IMR-90 (cell line): ENCODE results near the gene ACTR5. TPM values are rescaled to one million over a fixed set of nuclear protein-coding genes. Genes with fewer than 3 reads are reported as not detected.

Experiments
- ATAC-seq: fragments of 200-7000 bp; cut with Tn5 transposase; 2 replicates; pipeline ENCODE4 v1.9.1; 2020; ENCODE audit warnings: low read depth, mild to moderate bottlenecking, moderate library complexity
- BruUV-seq: library from RNA; stranded (reverse); fragments of 400-500 nt; replicated peaks from 2 replicates; lab custom pipeline; 2021; lab: Mats Ljungman, UMichigan
- CTCF ChIA-PET: fragments of 300-600 bp; formaldehyde crosslinking; extraction: SDS; loops from one replicate; lab custom pipeline; 2021; ENCODE audit warnings: antibody characterized with exemption; lab: Yijun Ruan, JAX
- POLR2A ChIA-PET: fragments of 300-600 bp; sonication (Branson Sonifier 250); formaldehyde crosslinking; loops from one replicate; lab custom pipeline; 2022; ENCODE audit warnings: antibody characterized with exemption; ENCODE audit not compliant: unreplicated experiment; lab: Charles Lee
- DNase-seq: peaks from one replicate; pipeline ENCODE4 v3.0.0; 2013
- H2AFZ ChIP-seq: replicated peaks from 2 replicates; pipeline ENCODE3; 2013; ENCODE audit warnings: low read length, mild to moderate bottlenecking; ENCODE audit not compliant: poor library complexity
- H2AK5ac ChIP-seq: 2 replicates; pipeline ENCODE4 v1.6.1; 2013; ENCODE audit warnings: low read depth, low read length, inconsistent platforms
- H2AK9ac ChIP-seq: replicated peaks from 2 replicates; pipeline ENCODE3; 2013; ENCODE audit warnings: mild to moderate bottlenecking, low read depth, low read length, moderate library complexity; ENCODE audit not compliant: poor library complexity
- H2BK120ac ChIP-seq: 2 replicates; pipeline ENCODE4 v1.6.1; 2013; ENCODE audit warnings: low read depth, low read length, inconsistent platforms
- H2BK15ac ChIP-seq: 3 replicates; pipeline ENCODE4 v1.6.1; 2013; ENCODE audit warnings: low read depth, low read length, inconsistent platforms
- H2BK20ac ChIP-seq: 2 replicates; pipeline ENCODE4 v1.6.1; 2013; ENCODE audit warnings: low read depth, mild to moderate bottlenecking, inconsistent platforms, low read length, moderate library complexity
- H2BK5ac ChIP-seq: 2 replicates; pipeline ENCODE4 v1.6.1; 2013; ENCODE audit warnings: mild to moderate bottlenecking, low read depth, low read length, inconsistent platforms; ENCODE audit not compliant: poor library complexity, severe bottlenecking
- H3K14ac ChIP-seq: replicated peaks from 2 replicates; pipeline ENCODE4 v1.6.1; 2013; ENCODE audit warnings: low read depth, low read length, inconsistent platforms
- H3K18ac ChIP-seq: 2 replicates; pipeline ENCODE4 v1.6.1; 2013; ENCODE audit warnings: low read depth, low read length, control low read depth
- H3K23ac ChIP-seq: 2 replicates; pipeline ENCODE4 v1.6.1; 2013; ENCODE audit warnings: low read depth, low read length, inconsistent platforms
- H3K27ac ChIP-seq: 2 replicates; pipeline ENCODE4 v1.5.1; 2013; ENCODE audit warnings: mild to moderate bottlenecking, control low read depth, low read length; ENCODE audit not compliant: insufficient read depth
- H3K27me3 ChIP-seq: 2 replicates; pipeline ENCODE4 v1.6.1; 2013; ENCODE audit warnings: low read length; ENCODE audit not compliant: control insufficient read depth, insufficient read depth
- H3K36me3 ChIP-seq: 2 replicates; pipeline ENCODE4 v1.6.1; 2013; ENCODE audit warnings: low read length, mixed read lengths; ENCODE audit not compliant: control insufficient read depth, insufficient read depth
- H3K4ac ChIP-seq: 2 replicates; pipeline ENCODE4 v1.6.1; 2013; ENCODE audit warnings: low read depth, low read length, inconsistent platforms
- H3K4me1 ChIP-seq: 2 replicates; pipeline ENCODE4 v1.6.1; 2013; ENCODE audit warnings: low read length, mixed read lengths; ENCODE audit not compliant: control insufficient read depth, insufficient read depth
- H3K4me2 ChIP-seq: 2 replicates; pipeline ENCODE4 v1.6.1; 2013; ENCODE audit warnings: low read depth, mild to moderate bottlenecking, control low read depth, low read length, moderate library complexity
- H3K4me3 ChIP-seq: 2 replicates; pipeline ENCODE4 v1.5.1; 2013; ENCODE audit warnings: low read depth, mild to moderate bottlenecking, control low read depth, low read length, moderate library complexity; ENCODE audit not compliant: insufficient read depth
- H3K56ac ChIP-seq: 2 replicates; pipeline ENCODE4 v1.6.1; 2013; ENCODE audit warnings: low read length, inconsistent platforms; ENCODE audit not compliant: insufficient read depth; ENCODE audit errors: extremely low read depth
- H3K79me1 ChIP-seq, 2 experiments: 2 replicates each; pipeline ENCODE4 v1.6.1; 2013; ENCODE audit warnings: low read length in 2 of 2, inconsistent platforms in 1 of 2, low read depth in 1 of 2
- H3K9ac ChIP-seq: 2 replicates; pipeline ENCODE4 v1.6.1; 2013; ENCODE audit warnings: low read depth, low read length, control low read depth
- H3K9me1 ChIP-seq: 2 replicates; pipeline ENCODE4 v1.6.1; 2013; ENCODE audit warnings: low read length, inconsistent platforms; ENCODE audit not compliant: insufficient read depth
- H3K9me3 ChIP-seq: 2 replicates; pipeline ENCODE4 v1.6.1; 2013; ENCODE audit warnings: low read length; ENCODE audit not compliant: control insufficient read depth, insufficient read depth
- H4K20me1 ChIP-seq: 2 replicates; pipeline ENCODE4 v1.6.1; 2013; ENCODE audit warnings: low read length, inconsistent platforms; ENCODE audit not compliant: insufficient read depth
- H4K5ac ChIP-seq: 2 replicates; pipeline ENCODE4 v1.6.1; 2013; ENCODE audit warnings: mild to moderate bottlenecking, low read depth, low read length, control low read depth
- H4K8ac ChIP-seq, 2 experiments: 2 replicates each; pipeline ENCODE4 v1.6.1; 2013; ENCODE audit warnings: low read depth in 2 of 2, low read length in 2 of 2, control low read depth in 1 of 2, inconsistent platforms in 1 of 2
- H4K91ac ChIP-seq: 2 replicates; pipeline ENCODE4 v1.6.1; 2013; ENCODE audit warnings: low read depth, low read length, inconsistent platforms; ENCODE audit not compliant: insufficient read depth
- RAD21 ChIP-seq: IDR thresholded peaks from 2 replicates; pipeline ENCODE4 v1.6.1; 2012; ENCODE audit warnings: low read length, improper control_type of control experiment
- SMC3 ChIP-seq: fragments of 150-350 bp; IDR thresholded peaks from 2 replicates; pipeline ENCODE4 v1.6.1; 2016; ENCODE audit warnings: low read depth, mild to moderate bottlenecking, antibody characterized with exemption, low read length, moderate library complexity
- WGBS, 2 experiments: methylation state at CpG; one replicate each; pipeline versions ENCODE4 v1.1.5 to v1.1.7; 2013; ENCODE audit warnings: missing lambda C conversion rate in 2 of 2; ENCODE audit not compliant: insufficient read length in 1 of 2; ENCODE audit errors: extremely low coverage in 2 of 2; 5-methylcytosine and 5-hydroxymethylcytosine counted together
- dilution Hi-C: fragments of 300-500 bp; cut with HindIII; formaldehyde crosslinking; loops from one replicate; pipeline ENCODE4 v1.14.3; 2018; ENCODE audit warnings: low sequenced_read_pairs; ENCODE audit not compliant: unreplicated experiment
- in situ Hi-C: fragments of 300-500 bp; cut with MboI; formaldehyde crosslinking; loops from 3 replicates; pipeline ENCODE4 v1.14.3; 2019; ENCODE audit warnings: low sequenced_read_pairs, inconsistent platforms, mixed read lengths
- intact Hi-C: fragments of 100-400 bp; cut with micrococcal nuclease; formaldehyde crosslinking; loops from 2 replicates; pipeline ENCODE4 v1.10.0; 2022
- polyA plus RNA-seq, 3 experiments: library from polyadenylated mRNA; depleted of rRNA; stranded (reverse); fragments of >200 nt; gene quantifications; 2 replicates each; pipeline ENCODE4 v1.2.3, GENCODE V29; 2012; ENCODE audit warnings: low replicate concordance in 1 of 3
- total RNA-seq: library from RNA; depleted of rRNA; stranded (reverse); fragments of >200 nt; gene quantifications from 2 replicates; pipeline ENCODE4 v1.2.3, GENCODE V29; 2012
- TF ChIP-seq, protein P1 (sequence below): fragments of 150-350 bp; IDR thresholded peaks from 2 replicates; pipeline ENCODE4 v1.6.1; 2017; ENCODE audit warnings: mild to moderate bottlenecking, antibody characterized with exemption, low read length, low read depth
- TF ChIP-seq, protein P2 (sequence below): conservative IDR thresholded peaks from 2 replicates; pipeline ENCODE4 v1.5.1; 2012; ENCODE audit warnings: mild to moderate bottlenecking, low read depth, low read length, improper control_type of control experiment

The ACTR5 gene
- total and polyA plus RNA-seq, 2 of the 4 experiments (the other 2 are of a cell fraction) = 5.9 to 6.6 TPM

DNA sequence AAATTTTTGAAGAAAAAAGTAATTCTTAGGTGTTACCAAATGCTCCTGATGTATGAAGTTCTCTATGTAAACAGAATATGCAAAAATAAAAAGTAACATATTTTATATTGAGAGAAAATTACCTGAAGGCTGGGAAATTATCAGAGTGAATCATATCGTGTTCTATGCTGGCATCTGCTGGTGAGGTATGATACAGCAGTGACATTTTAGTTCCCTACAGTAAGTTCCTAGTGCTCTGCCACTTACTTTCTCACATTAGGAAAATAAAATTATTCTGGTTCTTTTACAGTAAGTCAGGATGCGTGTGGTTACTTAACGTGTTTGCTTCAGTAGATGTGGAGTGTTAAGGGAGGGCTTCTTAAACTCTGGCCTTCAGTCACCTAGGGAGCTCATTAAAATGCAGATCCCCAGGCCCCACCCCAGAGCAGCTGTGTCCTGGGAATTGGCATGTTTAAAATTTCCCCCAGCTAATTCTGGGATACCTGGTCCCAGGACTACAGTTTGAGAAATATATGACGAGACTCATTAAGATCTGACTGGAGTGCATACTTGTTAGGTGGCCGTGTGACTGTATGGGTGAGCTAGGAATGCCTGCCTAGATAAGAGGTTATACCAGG lies 3.2 kb downstream of the ACTR5 start:
- Histone ChIP-seq H3K4me3 (no peak overlapping the region), H3K56ac (no peak overlapping the region), H3K36me3 (peaks cover 9% of the 10 kb centered on the region), H2AK9ac (no peak overlapping the region), H2BK5ac (no peak overlapping the region), H3K4me2 (no peak overlapping the region), H2BK20ac (no peak overlapping the region), H4K91ac (no peak overlapping the region), H3K4ac (no peak overlapping the region), H3K27ac (no peak overlapping the region), H2AK5ac (no peak overlapping the region), H3K9ac (no peak overlapping the region), H4K5ac (no peak overlapping the region), H4K8ac (no peak overlapping the region), H3K4me1 (peaks cover 5% of the 10 kb centered on the region; the same call in 1 of the 2 replicates), H2BK15ac (no peak overlapping the region), H3K18ac (no peak overlapping the region), H3K9me1 (peaks cover 3% of the 10 kb centered on the region; the same call in 1 of the 2 replicates), H3K9me3 (no peaks in the 10 kb centered on the region), H2BK120ac (no peak overlapping the region), H3K79me1 (peaks cover 15 to 18% of the 10 kb centered on the region in 2 experiments; a peak in 3 of 4 replicates), H3K27me3 (no peaks in the 10 kb centered on the region), H3K14ac (no peak overlapping the region), H3K23ac (no peak overlapping the region), H2AFZ (no peak overlapping the region), H4K20me1 (no peaks in the 10 kb centered on the region; the same call in 1 of the 2 replicates)
- intact Hi-C loops = loop anchor here (1.0 to 5.0 kb wide), 2 partner anchors 105 to 119 kb away; no protein-coding TSS in a partner anchor
- no TSS peak for BruUV-seq
- ATAC-seq = no peak
- ChIA-PET POLR2A (no interaction called here), CTCF (interaction anchor here (1.0 kb wide), 2 partner anchors 93 to 142 kb away, joined by 3 read pairs; no protein-coding TSS in a partner anchor)
- dilution Hi-C loops = no loop called here
- peak; percentile 55 for TF ChIP-seq SMC3
- TF ChIP-seq RAD21 = peak; percentile 72
- TF ChIP-seq, protein P1, sequence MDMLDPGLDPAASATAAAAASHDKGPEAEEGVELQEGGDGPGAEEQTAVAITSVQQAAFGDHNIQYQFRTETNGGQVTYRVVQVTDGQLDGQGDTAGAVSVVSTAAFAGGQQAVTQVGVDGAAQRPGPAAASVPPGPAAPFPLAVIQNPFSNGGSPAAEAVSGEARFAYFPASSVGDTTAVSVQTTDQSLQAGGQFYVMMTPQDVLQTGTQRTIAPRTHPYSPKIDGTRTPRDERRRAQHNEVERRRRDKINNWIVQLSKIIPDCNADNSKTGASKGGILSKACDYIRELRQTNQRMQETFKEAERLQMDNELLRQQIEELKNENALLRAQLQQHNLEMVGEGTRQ = no peak
- TF ChIP-seq, protein P2, sequence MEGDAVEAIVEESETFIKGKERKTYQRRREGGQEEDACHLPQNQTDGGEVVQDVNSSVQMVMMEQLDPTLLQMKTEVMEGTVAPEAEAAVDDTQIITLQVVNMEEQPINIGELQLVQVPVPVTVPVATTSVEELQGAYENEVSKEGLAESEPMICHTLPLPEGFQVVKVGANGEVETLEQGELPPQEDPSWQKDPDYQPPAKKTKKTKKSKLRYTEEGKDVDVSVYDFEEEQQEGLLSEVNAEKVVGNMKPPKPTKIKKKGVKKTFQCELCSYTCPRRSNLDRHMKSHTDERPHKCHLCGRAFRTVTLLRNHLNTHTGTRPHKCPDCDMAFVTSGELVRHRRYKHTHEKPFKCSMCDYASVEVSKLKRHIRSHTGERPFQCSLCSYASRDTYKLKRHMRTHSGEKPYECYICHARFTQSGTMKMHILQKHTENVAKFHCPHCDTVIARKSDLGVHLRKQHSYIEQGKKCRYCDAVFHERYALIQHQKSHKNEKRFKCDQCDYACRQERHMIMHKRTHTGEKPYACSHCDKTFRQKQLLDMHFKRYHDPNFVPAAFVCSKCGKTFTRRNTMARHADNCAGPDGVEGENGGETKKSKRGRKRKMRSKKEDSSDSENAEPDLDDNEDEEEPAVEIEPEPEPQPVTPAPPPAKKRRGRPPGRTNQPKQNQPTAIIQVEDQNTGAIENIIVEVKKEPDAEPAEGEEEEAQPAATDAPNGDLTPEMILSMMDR = peak; percentile 67
- peak; percentile 46 for DNase-seq
- in situ Hi-C loops = loop anchor here (5.0 to 25.0 kb wide), 2 partner anchors 104 to 286 kb away; no protein-coding TSS in a partner anchor
- WGBS, 2 experiments = 100% methylated on average over 2 of the region's 5 CpGs; no CpG with 5 or more reads in 1 of the 2 experiments
